ENCODE results near the gene DPF3.

- TF ChIP-seq ZC3H11A (IDR thresholded peaks at IDR 0.05) = no peak
- no peak for TF ChIP-seq NR3C1 (IDR thresholded peaks at IDR 0.05)
- TF ChIP-seq HMGXB4 (CRISPR knock-in tag; IDR thresholded peaks at IDR 0.05; ENCODE audit: borderline replicate concordance) = no peak
- TF ChIP-seq EP300 (IDR thresholded peaks at IDR 0.05) = no peak
- TF ChIP-seq CHD2 (IDR thresholded peaks at IDR 0.05; ENCODE audit: low read length, partially characterized antibody) = no peak
Observed at GRCh38 chr14:72869407-72870329, 24.2 kb downstream of the DPF3 start.

All from A549 (cell line).